HCT116 (cell line): ENCODE data around the gene CD93. TPM values are rescaled to one million over a fixed set of nuclear protein-coding genes. Genes with fewer than 3 reads are reported as not detected.

Experiments
- ATAC-seq: fragments of 200-7000 bp; cut with Tn5 transposase; 2 replicates; pipeline ENCODE4 v1.9.1; 2020; ENCODE audit warnings: mild to moderate bottlenecking, moderate library complexity
- BruUV-seq: library from RNA; stranded (reverse); fragments of 400-500 nt; replicated peaks from 2 replicates; lab custom pipeline; 2021; lab: Mats Ljungman, UMichigan
- CTCF ChIA-PET: fragments of 300-600 bp; sonication (Branson Sonifier 250); formaldehyde crosslinking; loops from one replicate; lab custom pipeline; 2021; ENCODE audit warnings: antibody characterized with exemption; lab: Charles Lee
- POLR2A ChIA-PET: fragments of 300-600, 350-600 bp; sonication (Branson Sonifier 250); formaldehyde crosslinking; loops from one replicate; lab custom pipeline; 2021; ENCODE audit warnings: antibody characterized with exemption; lab: Charles Lee
- RAD21 ChIA-PET, 2 experiments: fragments of 300-600 bp; sonication (Branson Sonifier 250); formaldehyde crosslinking; loops; one replicate each; lab custom pipeline; 2023; ENCODE audit warnings: low total read pairs in 2 of 2; ENCODE audit not compliant: uncharacterized antibody in 2 of 2, unreplicated experiment in 2 of 2, low non-redundant PET in 1 of 2; lab: Charles Lee
- DNase-seq: peaks from one replicate; pipeline ENCODE4 v3.0.0-alpha.2; 2010; ENCODE audit warnings: low read depth, low spot score
- H2AFZ ChIP-seq: fragments of 200-600 bp; shearing (Covaris generic), sonication (generic); 2 replicates; pipeline ENCODE4 v1.6.1; 2017; ENCODE audit warnings: low read depth, mixed run types, mixed read lengths, antibody characterized with exemption, low read length; ENCODE audit not compliant: poor library complexity, severe bottlenecking
- H3K27ac ChIP-seq: 2 replicates; pipeline ENCODE4 v1.5.1; 2012; ENCODE audit warnings: low read depth, low read length
- H3K27me3 ChIP-seq: fragments of 200-600 bp; sonication (generic); 2 replicates; pipeline ENCODE4 v1.6.1; 2016; ENCODE audit warnings: mixed run types, low read length, mixed read lengths; ENCODE audit not compliant: insufficient read depth
- H3K36me3 ChIP-seq, 2 experiments: fragments of 200-500 bp in 1 of 2; fragments of 200-600 bp in 1 of 2; sonication (Bioruptor generic) in 1 of 2; sonication (generic) in 1 of 2; 2 replicates each; pipeline versions ENCODE4 v1.5.1 to v1.6.1; 2014 to 2016; ENCODE audit warnings: low read length in 2 of 2, inconsistent platforms in 1 of 2, mixed read lengths in 1 of 2, mixed run types in 1 of 2; ENCODE audit not compliant: insufficient read depth in 2 of 2, control insufficient read depth in 1 of 2
- H3K4me1 ChIP-seq, 2 experiments: fragments of 200-600 bp in 1 of 2; sonication (generic) in 1 of 2; 2 replicates each; pipeline versions ENCODE4 v1.5.1 to v1.6.1; 2012 to 2017; ENCODE audit warnings: low read length in 2 of 2, inconsistent platforms in 1 of 2, mild to moderate bottlenecking in 1 of 2, mixed read lengths in 1 of 2, mixed run types in 1 of 2, moderate library complexity in 1 of 2; ENCODE audit not compliant: insufficient read depth in 2 of 2, control insufficient read depth in 1 of 2
- H3K4me2 ChIP-seq: fragments of 200-600 bp; sonication (generic); 2 replicates; pipeline ENCODE4 v1.6.1; 2017; ENCODE audit warnings: mixed run types, low read length, mixed read lengths
- H3K4me3 ChIP-seq, 2 experiments: fragments of 200-600 bp in 1 of 2; sonication (generic) in 1 of 2; replicated peaks in 1 of 2; 2 replicates each; pipeline ENCODE4 v1.5.1; 2011 to 2016; ENCODE audit warnings: low read length in 2 of 2, control low read depth in 1 of 2, low read depth in 1 of 2, mild to moderate bottlenecking in 1 of 2, mixed read lengths in 1 of 2, mixed run types in 1 of 2
- H3K79me2 ChIP-seq: fragments of 200-600 bp; sonication (generic); 2 replicates; pipeline ENCODE4 v1.6.1; 2017; ENCODE audit warnings: mild to moderate bottlenecking, mixed run types, low read length, moderate library complexity, mixed read lengths; ENCODE audit not compliant: insufficient read depth
- H3K9ac ChIP-seq: fragments of 200-600 bp; sonication (generic); 2 replicates; pipeline ENCODE4 v1.6.1; 2016; ENCODE audit warnings: low read length, mixed read lengths
- H3K9me2 ChIP-seq: fragments of 200-600 bp; sonication (generic), shearing (Covaris generic); 2 replicates; pipeline ENCODE4 v1.6.1; 2017; ENCODE audit warnings: mixed run types, mild to moderate bottlenecking, moderate library complexity; ENCODE audit not compliant: insufficient read depth
- H3K9me3 ChIP-seq, 2 experiments: fragments of 200-500 bp in 1 of 2; fragments of 200-600 bp in 1 of 2; sonication (Bioruptor generic) in 1 of 2; sonication (generic) in 1 of 2; 2 replicates each; pipeline ENCODE4 v1.6.1; 2014 to 2017; ENCODE audit warnings: low read length in 2 of 2, mixed read lengths in 2 of 2, inconsistent platforms in 1 of 2, low read depth in 1 of 2, mild to moderate bottlenecking in 1 of 2, mixed run types in 1 of 2, moderate library complexity in 1 of 2; ENCODE audit not compliant: control insufficient read depth in 1 of 2, insufficient read depth in 1 of 2
- H4K20me1 ChIP-seq: fragments of 200-600 bp; sonication (generic), shearing (Covaris generic); 2 replicates; pipeline ENCODE4 v1.6.1; 2017; ENCODE audit warnings: mixed run types, mild to moderate bottlenecking, moderate library complexity; ENCODE audit not compliant: insufficient read depth
- ATF3 ChIP-seq: IDR thresholded peaks from 2 replicates; pipeline ENCODE4 v1.6.1; 2012
- CTCF ChIP-seq, 3 experiments: fragments of 200-600 bp in 1 of 3; sonication (generic) in 1 of 3; IDR thresholded peaks in 2 of 3; conservative IDR thresholded peaks in 1 of 3; 2 replicates each; pipeline ENCODE4 v1.5.1; 2012 to 2017; ENCODE audit warnings: low read depth in 2 of 3, low read length in 2 of 3, antibody characterized with exemption in 1 of 3, borderline replicate concordance in 1 of 3, control low read depth in 1 of 3, mild to moderate bottlenecking in 1 of 3, mixed read lengths in 1 of 3, mixed run types in 1 of 3, moderate library complexity in 1 of 3; ENCODE audit not compliant: insufficient read depth in 1 of 3
- EZH2phosphoT487 ChIP-seq: fragments of 200-600 bp; IDR thresholded peaks from 2 replicates; pipeline ENCODE4 v1.6.1; 2018; ENCODE audit warnings: antibody characterized with exemption, borderline replicate concordance
- JUND ChIP-seq: IDR thresholded peaks from 2 replicates; pipeline ENCODE4 v1.6.1; 2012
- intact Hi-C: fragments of 100-400 bp; cut with micrococcal nuclease; formaldehyde crosslinking; loops from 2 replicates; pipeline ENCODE4 v1.10.0; 2022
- total RNA-seq: library from RNA; stranded (reverse); gene quantifications from one replicate; pipeline ENCODE4 v1.2.1, GENCODE V29; 2021; ENCODE audit not compliant: unreplicated experiment

CD93 gene
- total RNA-seq, 1 experiment from 2014 or later: 0.07 TPM

GRCh38 chr20:23097636-23098580, 11.8 kb upstream of the CD93 start:
- RAD21 ChIA-PET: no interaction called here
- CTCF ChIA-PET: no interaction called here
- intact Hi-C loops: no loop called here

More at GRCh38 chr20:23097636-23098580, 11.8 kb upstream of the CD93 start:
- no peaks in the 10 kb centered on the region for H4K20me1 ChIP-seq
- POLR2A ChIA-PET: no interaction called here
- no peak overlapping the region for H3K9ac ChIP-seq
- H3K4me2 ChIP-seq: no peak overlapping the region
- BruUV-seq: no TSS peak
- no peak for TF ChIP-seq ATF3
- no peak for TF ChIP-seq CTCF (IDR thresholded peaks at IDR 0.05 in 2 of 3, conservative IDR thresholded peaks at IDR 0.05 in 1 of 3; ENCODE audit: borderline replicate concordance in 1 of 3, insufficient read depth in 1 of 3, low read depth in 2 of 3, low read length in 2 of 3)
- TF ChIP-seq JUND: no peak
- TF ChIP-seq EZH2phosphoT487: no peak
- TF ChIP-seq, all 23 proteins: peak for 0
- H3K36me3 ChIP-seq: no peaks in the 10 kb centered on the region
- H3K27me3 ChIP-seq: peaks cover 16% of the 10 kb centered on the region
- no peak overlapping the region for H3K4me3 ChIP-seq
- H3K9me2 ChIP-seq: no peaks in the 10 kb centered on the region
- ATAC-seq (no peak), DNase-seq (no peak)
- H3K79me2 ChIP-seq: no peaks in the 10 kb centered on the region
- no peak overlapping the region for H2AFZ ChIP-seq
- no peaks in the 10 kb centered on the region; a peak in 1 of 4 replicates for H3K4me1 ChIP-seq
- no peak overlapping the region for H3K27ac ChIP-seq
- H3K9me3 ChIP-seq: no peaks in the 10 kb centered on the region
